H1 (cell line): Measurements from ENCODE around the gene SLC36A4. TPM values are rescaled to one million over a fixed set of nuclear protein-coding genes. Genes with fewer than 3 reads are reported as not detected.

Experiments
- CTCF ChIA-PET: fragments of 300-600 bp; sonication (Branson Sonifier 250); formaldehyde crosslinking; loops from one replicate; lab custom pipeline; 2021; ENCODE audit not compliant: partially characterized antibody; lab: Charles Lee
- POLR2A ChIA-PET: fragments of 300-600 bp; sonication (Branson Sonifier 250); formaldehyde crosslinking; loops from one replicate; lab custom pipeline; 2021; ENCODE audit warnings: inconsistent platforms; ENCODE audit not compliant: partially characterized antibody; lab: Charles Lee
- DNase-seq, 2 experiments: peaks; one replicate each; pipeline versions ENCODE4 v3.0.0 to v3.0.0-alpha.2; 2010 to 2022; ENCODE audit warnings: low spot score in 2 of 2, low read depth in 1 of 2, mixed read lengths in 1 of 2
- FAIRE-seq: peaks from 2 replicates; lab custom pipeline; 2011; peaks lifted over from hg19 to GRCh38; lab: Jason Lieb, UNC
- H2AFZ ChIP-seq: 2 replicates; pipeline ENCODE4 v1.8.1; 2012; ENCODE audit warnings: low read length, inconsistent platforms
- H2AK5ac ChIP-seq: 2 replicates; pipeline ENCODE4 v1.6.1; 2013; ENCODE audit warnings: low read depth, low read length
- H2BK120ac ChIP-seq: replicated peaks from 2 replicates; pipeline ENCODE3; 2013; ENCODE audit warnings: low read depth, low read length, inconsistent platforms
- H2BK12ac ChIP-seq: 2 replicates; pipeline ENCODE4 v1.6.1; 2013; ENCODE audit warnings: low read depth, low read length
- H2BK15ac ChIP-seq: 2 replicates; pipeline ENCODE4 v1.6.1; 2013; ENCODE audit warnings: low read length
- H2BK20ac ChIP-seq: 2 replicates; pipeline ENCODE4 v1.6.1; 2013; ENCODE audit warnings: low read length
- H2BK5ac ChIP-seq: 2 replicates; pipeline ENCODE4 v1.6.1; 2013; ENCODE audit warnings: low read depth, low read length
- H3K14ac ChIP-seq: 2 replicates; pipeline ENCODE4 v1.6.1; 2013; ENCODE audit warnings: inconsistent platforms; ENCODE audit not compliant: insufficient read length
- H3K18ac ChIP-seq: 2 replicates; pipeline ENCODE4 v1.6.1; 2013; ENCODE audit warnings: low read length; ENCODE audit errors: extremely low read depth
- H3K23ac ChIP-seq: 2 replicates; pipeline ENCODE4 v1.6.1; 2013; ENCODE audit warnings: inconsistent platforms; ENCODE audit not compliant: insufficient read length
- H3K23me2 ChIP-seq: 2 replicates; pipeline ENCODE4 v1.6.1; 2013; ENCODE audit warnings: low read depth, low read length
- H3K27ac ChIP-seq: 2 replicates; pipeline ENCODE4 v1.6.1; 2011; ENCODE audit warnings: low read depth, low read length, inconsistent platforms
- H3K27me3 ChIP-seq, 4 experiments: replicated peaks in 1 of 4; 1 replicate in 1 of 4; 2 replicates in 3 of 4; pipeline versions ENCODE4 v1.6.1 to v1.8.1; 2011 to 2013; ENCODE audit warnings: low read length in 3 of 4, mild to moderate bottlenecking in 3 of 4, inconsistent platforms in 2 of 4, mixed read lengths in 2 of 4, moderate library complexity in 1 of 4; ENCODE audit not compliant: control insufficient read depth in 3 of 4, insufficient read depth in 3 of 4; ENCODE audit errors: extremely low read depth in 1 of 4
- H3K36me3 ChIP-seq, 4 experiments: 2 replicates each; pipeline versions ENCODE4 v1.6.1 to v1.8.1; 2011 to 2013; ENCODE audit warnings: mild to moderate bottlenecking in 4 of 4, low read length in 3 of 4, moderate library complexity in 2 of 4, control low read depth in 1 of 4, inconsistent platforms in 1 of 4; ENCODE audit not compliant: insufficient read depth in 4 of 4, control insufficient read depth in 2 of 4
- H3K4ac ChIP-seq: replicated peaks from 2 replicates; pipeline ENCODE3; 2013; ENCODE audit warnings: low read length, low read depth, mixed read lengths, inconsistent platforms; ENCODE audit not compliant: insufficient read length
- H3K4me1 ChIP-seq, 4 experiments: replicated peaks in 1 of 4; 1 replicate in 1 of 4; 2 replicates in 3 of 4; pipeline versions ENCODE4 v1.6.1 to v1.8.1; 2011 to 2013; ENCODE audit warnings: low read length in 3 of 4, inconsistent platforms in 2 of 4, mixed read lengths in 1 of 4; ENCODE audit not compliant: insufficient read depth in 4 of 4, control insufficient read depth in 3 of 4
- H3K4me2 ChIP-seq, 2 experiments: 2 replicates each; pipeline versions ENCODE4 v1.6.1 to v1.8.1; 2011 to 2013; ENCODE audit warnings: low read depth in 2 of 2, low read length in 2 of 2, control low read depth in 1 of 2, inconsistent platforms in 1 of 2, mild to moderate bottlenecking in 1 of 2; ENCODE audit not compliant: insufficient read depth in 1 of 2
- H3K4me3 ChIP-seq, 4 experiments: fragments of 200-600, 300-600 bp in 1 of 4; sonication (generic), shearing (Covaris generic), sonication (Bioruptor Twin) in 1 of 4; 2 replicates each; pipeline versions ENCODE4 v1.5.1 to v1.8.1; 2011 to 2016; ENCODE audit warnings: low read length in 4 of 4, low read depth in 3 of 4, control low read depth in 2 of 4, inconsistent platforms in 2 of 4, mild to moderate bottlenecking in 2 of 4, mixed read lengths in 1 of 4, moderate library complexity in 1 of 4; ENCODE audit not compliant: insufficient read depth in 2 of 4; ENCODE audit errors: extremely low read depth in 1 of 4
- H3K56ac ChIP-seq: replicated peaks from 2 replicates; pipeline ENCODE3; 2013; ENCODE audit warnings: low read depth, mild to moderate bottlenecking, mixed read lengths, low read length, inconsistent platforms; ENCODE audit not compliant: insufficient read length
- H3K79me1 ChIP-seq: 2 replicates; pipeline ENCODE4 v1.6.1; 2013; ENCODE audit warnings: low read depth, low read length, control low read depth
- H3K79me2 ChIP-seq, 2 experiments: 2 replicates each; pipeline versions ENCODE4 v1.6.1 to v1.8.1; 2012 to 2013; ENCODE audit warnings: low read length in 2 of 2, mild to moderate bottlenecking in 2 of 2, inconsistent platforms in 1 of 2; ENCODE audit not compliant: insufficient read depth in 2 of 2, control insufficient read depth in 1 of 2
- H3K9ac ChIP-seq, 4 experiments: replicated peaks in 1 of 4; 1 replicate in 1 of 4; 2 replicates in 3 of 4; pipeline versions ENCODE4 v1.6.1 to v1.8.1; 2011 to 2013; ENCODE audit warnings: low read depth in 3 of 4, low read length in 3 of 4, control low read depth in 2 of 4, mild to moderate bottlenecking in 2 of 4, moderate library complexity in 2 of 4, inconsistent platforms in 1 of 4; ENCODE audit errors: extremely low read depth in 1 of 4
- H3K9me3 ChIP-seq, 2 experiments: 2 replicates each; pipeline versions ENCODE4 v1.6.1 to v1.8.1; 2012 to 2013; ENCODE audit warnings: mild to moderate bottlenecking in 2 of 2, moderate library complexity in 2 of 2, control low read depth in 1 of 2, inconsistent platforms in 1 of 2, low read depth in 1 of 2, low read length in 1 of 2, mixed read lengths in 1 of 2; ENCODE audit not compliant: insufficient read depth in 2 of 2
- H4K20me1 ChIP-seq, 2 experiments: replicated peaks in 1 of 2; 2 replicates each; pipeline versions ENCODE3 to v1.8.1; 2011 to 2013; ENCODE audit warnings: inconsistent platforms in 2 of 2, low read length in 2 of 2, mild to moderate bottlenecking in 1 of 2; ENCODE audit not compliant: insufficient read depth in 2 of 2, control insufficient read depth in 1 of 2
- H4K5ac ChIP-seq: 2 replicates; pipeline ENCODE4 v1.6.1; 2013; ENCODE audit warnings: low read length, low read depth, mixed read lengths, inconsistent platforms; ENCODE audit not compliant: insufficient read length
- H4K8ac ChIP-seq: 2 replicates; pipeline ENCODE4 v1.8.0; 2013; ENCODE audit warnings: mild to moderate bottlenecking, moderate library complexity, low read length, inconsistent platforms; ENCODE audit not compliant: insufficient read depth; ENCODE audit errors: extremely low read depth
- H4K91ac ChIP-seq: replicated peaks from 2 replicates; pipeline ENCODE3; 2013; ENCODE audit warnings: low read length, mixed read lengths, inconsistent platforms; ENCODE audit not compliant: insufficient read length
- BCL11A ChIP-seq, 2 experiments: IDR thresholded peaks; one replicate each; pipeline ENCODE4 v1.6.1; 2011; ENCODE audit warnings: low read depth in 2 of 2, low read length in 2 of 2, mild to moderate bottlenecking in 2 of 2
- EGR1 ChIP-seq: IDR thresholded peaks from 2 replicates; pipeline ENCODE4 v1.6.1; 2011; ENCODE audit warnings: low read depth, low read length, borderline replicate concordance
- EZH2 ChIP-seq: fragments of 200-600 bp; sonication (generic); IDR thresholded peaks from 2 replicates; pipeline ENCODE4 v1.7.1; 2012; ENCODE audit warnings: low read depth, mild to moderate bottlenecking, moderate library complexity, low read length, inconsistent platforms; ENCODE audit not compliant: severe bottlenecking
- HDAC6 ChIP-seq: IDR thresholded peaks from one replicate; pipeline ENCODE4 v1.7.1; 2012; ENCODE audit warnings: low read depth, mild to moderate bottlenecking, inconsistent platforms, low read length, moderate library complexity
- JUND ChIP-seq: IDR thresholded peaks from 2 replicates; pipeline ENCODE4 v1.6.1; 2011; ENCODE audit warnings: mild to moderate bottlenecking, improper control_type of control experiment, low read length
- MAX ChIP-seq: IDR thresholded peaks from 2 replicates; pipeline ENCODE4 v1.6.1; 2012; ENCODE audit warnings: inconsistent platforms
- NANOG ChIP-seq: IDR thresholded peaks from 2 replicates; pipeline ENCODE4 v1.6.1; 2011; ENCODE audit warnings: low read length, low read depth, mild to moderate bottlenecking, inconsistent platforms; ENCODE audit not compliant: insufficient read depth, poor library complexity, severe bottlenecking
- NRF1 ChIP-seq: IDR thresholded peaks from 2 replicates; pipeline ENCODE4 v1.6.1; 2011; ENCODE audit warnings: mild to moderate bottlenecking, low read depth, low read length, improper control_type of control experiment
- RXRA ChIP-seq: IDR thresholded peaks from 2 replicates; pipeline ENCODE4 v1.6.1; 2011; ENCODE audit warnings: low read depth, mild to moderate bottlenecking, low read length, moderate library complexity; ENCODE audit not compliant: insufficient read depth
- SAP30 ChIP-seq: fragments of 300-600 bp; sonication (generic); IDR thresholded peaks from 2 replicates; pipeline ENCODE4 v1.7.1; 2012; ENCODE audit warnings: low read length, moderate library complexity, mild to moderate bottlenecking, inconsistent platforms; ENCODE audit not compliant: insufficient read depth, insufficient replicate concordance
- SIRT6 ChIP-seq: IDR thresholded peaks from one replicate; pipeline ENCODE4 v1.7.1; 2012; ENCODE audit warnings: low read length, inconsistent platforms
- SP4 ChIP-seq: IDR thresholded peaks from 2 replicates; pipeline ENCODE4 v1.6.1; 2012; ENCODE audit warnings: low read length, inconsistent platforms
- YY1 ChIP-seq: IDR thresholded peaks from 2 replicates; pipeline ENCODE4 v1.6.1; 2011; ENCODE audit warnings: low read depth, mild to moderate bottlenecking, low read length
- polyA plus RNA-seq, 7 experiments: library from polyadenylated mRNA; depleted of rRNA in 3 of 7; stranded (reverse) in 5 of 7; unstranded in 2 of 7; fragments of >200 nt in 5 of 7; fragments of 200-250 nt in 2 of 7; gene quantifications; 1 replicate in 5 of 7; 2 replicates in 1 of 7; 4 replicates in 1 of 7; pipeline versions ENCODE4 v1.2.1 to v1.2.3, GENCODE V29; 2011 to 2013; ENCODE audit warnings: missing spikeins in 2 of 7, mixed read lengths in 2 of 7
- total RNA-seq: library from RNA; stranded (reverse); fragmentation: NEBNext Ultra II Directional; extraction: Animal tissue kit (Norgen Biotek cat#: 25700); gene quantifications from 2 replicates; pipeline ENCODE4 v1.2.1, GENCODE V29; 2021

The SLC36A4 gene
- total and polyA plus RNA-seq, 2 of the 8 experiments (the other 6 are each of a cell fraction or from before 2014, with no cell fraction given) = 10.2 to 22.7 TPM

- Histone ChIP-seq H3K23me2 (no peaks in the 10 kb centered on the region), H3K4me1 (peaks cover 0 to 3% (median 0%) of the 10 kb centered on the region in 4 experiments; a peak in 1 of 7 replicates), H3K27ac (no peak overlapping the region), H2BK20ac (no peak overlapping the region), H4K5ac (no peak overlapping the region), H4K8ac (no peak overlapping the region), H3K18ac (no peak overlapping the region), H2BK15ac (no peak overlapping the region), H3K23ac (no peak overlapping the region), H2AFZ (no peak overlapping the region), H2BK5ac (no peak overlapping the region), H3K4ac (no peak overlapping the region), H3K9me3 (peaks cover 0 to 9% of the 10 kb centered on the region in 2 experiments; a peak in 3 of 4 replicates), H2AK5ac (no peak overlapping the region), H2BK12ac (no peak overlapping the region), H3K36me3 (peaks cover 0 to 18% (median 8%) of the 10 kb centered on the region in 4 experiments; a peak in 3 of 8 replicates), H3K79me1 (0 out of 2 replicates have a peak, but pooled peaks cover 3% of the 10 kb centered on the region), H3K9ac (no peak overlapping the region), H2BK120ac (no peak overlapping the region), H3K79me2 (peaks cover 4 to 73% of the 10 kb centered on the region in 2 experiments), H3K14ac (no peak overlapping the region), H4K91ac (no peak overlapping the region), H3K56ac (no peak overlapping the region), H4K20me1 (peaks cover 0 to 3% of the 10 kb centered on the region in 2 experiments), H3K4me3 (no peak overlapping the region), H3K27me3 (no peaks in the 10 kb centered on the region), H3K4me2 (no peak overlapping the region)
- FAIRE-seq (no peak), DNase-seq (no peak)
- ChIA-PET CTCF (no interaction called here), POLR2A (no interaction called here)
- TF ChIP-seq RXRA (no peak), BCL11A (IDR thresholded peaks at IDR 0.05; ENCODE audit: low read depth in 2 of 2, low read length in 2 of 2) (no peak), MAX (no peak), HDAC6 (no peak), NRF1 (no peak), SAP30 (no peak), EZH2 (no peak), EGR1 (no peak), NANOG (no peak), YY1 (no peak), JUND (no peak), SP4 (no peak), SIRT6 (no peak)
Measured at GRCh38 chr11:93188726-93189125, 9.1 kb downstream of the SLC36A4 start.
